ENCODE measurements around the gene DDX31.

The DDX31 gene

GRCh38 chr9:132547436-132547835 is 122.3 kb downstream of the DDX31 start:
- no peak for DNase-seq (ENCODE audit: low spot score)

DNA sequence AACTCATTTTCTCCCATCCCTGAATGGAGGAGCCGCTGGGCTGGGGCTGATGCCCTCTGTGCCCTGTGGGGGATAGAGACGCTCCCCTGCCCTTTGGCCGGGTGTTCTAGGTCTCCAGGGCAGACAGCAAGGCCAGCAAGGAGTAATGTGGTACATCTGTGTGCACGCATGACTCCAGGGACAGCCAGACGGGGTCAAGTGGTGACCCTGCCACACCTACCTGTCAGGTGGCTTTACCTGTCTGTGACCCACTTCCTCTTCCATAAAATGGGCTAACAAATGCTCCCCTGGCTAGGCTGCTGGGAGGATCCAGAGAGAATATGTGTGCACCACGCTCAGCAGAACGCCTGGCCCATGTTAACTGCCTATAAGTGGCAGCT is 122.7 kb downstream of the DDX31 start:
- DNase-seq (ENCODE audit: low spot score), result no peak

- DNase-seq (ENCODE audit: low spot score), result peak; percentile 98
These were observed 123.4 kb downstream of the DDX31 start for GRCh38 chr9:132546148-132547051.

DNA sequence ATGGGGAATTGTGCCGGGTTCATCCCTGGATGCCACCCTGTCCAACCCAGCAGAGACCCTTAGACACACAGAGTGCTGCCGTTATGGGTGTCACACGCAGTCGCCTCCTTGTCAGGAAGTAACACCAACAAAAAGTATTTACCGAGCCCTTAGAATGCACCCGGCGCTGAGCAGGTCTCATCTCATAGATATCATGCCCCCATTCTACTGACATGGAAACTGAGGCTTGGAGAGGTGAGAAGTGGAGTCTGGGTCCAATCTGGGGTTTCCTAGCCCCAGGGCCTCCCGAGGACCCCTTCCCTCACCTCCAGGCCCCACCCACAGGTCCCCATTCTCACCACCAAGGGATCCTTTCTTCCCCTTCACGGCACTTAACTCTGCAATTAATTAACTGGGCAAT is 124.2 kb downstream of the DDX31 start:
- no peak for DNase-seq (ENCODE audit: low spot score)

DNA sequence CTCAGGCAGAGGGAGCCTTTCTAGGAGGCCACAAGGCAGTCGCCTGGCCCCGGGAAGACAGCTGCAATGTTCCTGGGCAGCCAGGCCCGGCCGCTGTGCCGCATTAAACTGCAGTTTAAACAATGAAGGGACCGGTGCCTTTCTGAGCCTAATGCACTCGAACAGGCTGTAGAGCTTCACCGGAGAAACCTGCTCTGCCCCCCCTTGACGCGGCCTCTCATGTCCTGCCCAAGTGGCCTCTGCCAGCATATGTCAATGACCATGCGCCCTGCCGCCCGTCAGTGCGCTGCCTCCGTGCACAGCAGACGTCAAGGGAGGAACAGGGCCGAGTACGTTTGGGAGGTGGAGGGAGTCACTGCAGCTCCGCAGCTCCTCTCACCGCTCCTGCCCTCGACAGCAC is 125.8 kb downstream of the DDX31 start:
- peak; percentile 49 for DNase-seq (ENCODE audit: low spot score)

- DNase-seq (ENCODE audit: low spot score), result no peak
These were observed 126.5 kb downstream of the DDX31 start for GRCh38 chr9:132543251-132543650.
